Measurements from ENCODE around the gene ZNF761. TPM values are rescaled to one million over a fixed set of nuclear protein-coding genes. Genes with fewer than 3 reads are reported as not detected.
"Not testable (repeated sequence)": the region's sequence is repeated elsewhere in the genome, so short reads cannot be mapped to it uniquely, and the experiment has no call there.

ZNF761 gene
- polyA plus RNA-seq, 1 experiment = 5.6 TPM

GRCh38 chr19:53409505-53410204 is 22.1 kb upstream of the ZNF761 start:
- no peak for TF ChIP-seq CTCF (IDR thresholded peaks at IDR 0.05; ENCODE audit: insufficient read depth, low read depth, low read length)
- H3K36me3 ChIP-seq (ENCODE audit: control insufficient read depth, insufficient read depth, low read length) = peaks cover 8% of the 10 kb centered on the region
- ChIA-PET CTCF (no interaction called here), POLR2A (no interaction called here)
- no peak overlapping the region for H3K4me3 ChIP-seq (ENCODE audit: low read depth, low read length)
- DNase-seq (ENCODE audit: low read depth) = no peak
- H3K27me3 ChIP-seq (ENCODE audit: control insufficient read depth, insufficient read depth, low read length) = no peaks in the 10 kb centered on the region

GRCh38 chr19:53420520-53421315 is 11.1 kb upstream of the ZNF761 start:
- CTCF ChIA-PET; H3K27me3 ChIP-seq (ENCODE audit: control insufficient read depth, insufficient read depth, low read length); H3K4me3 ChIP-seq (ENCODE audit: low read depth, low read length); DNase-seq (ENCODE audit: low read depth); H3K36me3 ChIP-seq (ENCODE audit: control insufficient read depth, insufficient read depth, low read length); POLR2A ChIA-PET: not testable (repeated sequence)

- POLR2A ChIA-PET = no interaction called here
- H3K4me3 ChIP-seq (ENCODE audit: low read depth, low read length) = no peak overlapping the region
- TF ChIP-seq CTCF (IDR thresholded peaks at IDR 0.05; ENCODE audit: insufficient read depth, low read depth, low read length) = no peak
- no peak for DNase-seq (ENCODE audit: low read depth)
- H3K36me3 ChIP-seq (ENCODE audit: control insufficient read depth, insufficient read depth, low read length) = no peaks in the 10 kb centered on the region
- no peaks in the 10 kb centered on the region for H3K27me3 ChIP-seq (ENCODE audit: control insufficient read depth, insufficient read depth, low read length)
- CTCF ChIA-PET = no interaction called here
Measured at GRCh38 chr19:53422551-53422950, 9.2 kb upstream of the ZNF761 start.

GRCh38 chr19:53423074-53423473 is 8.7 kb upstream of the ZNF761 start:
- H3K4me3 ChIP-seq (ENCODE audit: low read depth, low read length); POLR2A ChIA-PET; DNase-seq (ENCODE audit: low read depth); H3K36me3 ChIP-seq (ENCODE audit: control insufficient read depth, insufficient read depth, low read length); H3K27me3 ChIP-seq (ENCODE audit: control insufficient read depth, insufficient read depth, low read length): not testable (repeated sequence)
- CTCF ChIA-PET = interaction anchor here (1.0 kb wide), 1 partner anchor 28 kb away, joined by 3 read pairs; the partner anchor contains the start of gene ZNF765

GRCh38 chr19:53423680-53424079 is 8.1 kb upstream of the ZNF761 start:
- CTCF ChIA-PET = interaction anchor here (1.0 kb wide), 1 partner anchor 29 kb away, joined by 3 read pairs; the partner anchor contains the start of gene ZNF765
- DNase-seq (ENCODE audit: low read depth); H3K27me3 ChIP-seq (ENCODE audit: control insufficient read depth, insufficient read depth, low read length); H3K4me3 ChIP-seq (ENCODE audit: low read depth, low read length); POLR2A ChIA-PET; H3K36me3 ChIP-seq (ENCODE audit: control insufficient read depth, insufficient read depth, low read length): not testable (repeated sequence)
- TF ChIP-seq CTCF (IDR thresholded peaks at IDR 0.05; ENCODE audit: insufficient read depth, low read depth, low read length) = peak; percentile 15; the same call in 1 of the 2 replicates

- Histone ChIP-seq H3K4me3 (ENCODE audit: low read depth, low read length) (no peak overlapping the region), H3K36me3 (ENCODE audit: control insufficient read depth, insufficient read depth, low read length) (no peaks in the 10 kb centered on the region), H3K27me3 (ENCODE audit: control insufficient read depth, insufficient read depth, low read length) (no peaks in the 10 kb centered on the region)
- ChIA-PET CTCF (interaction anchor here (0.5 to 1.7 kb wide), 14 partner anchors 9 to 1941 kb away, joined by 3 to 9 read pairs (median 3); no protein-coding TSS in a partner anchor), POLR2A (no interaction called here)
- no peak for DNase-seq (ENCODE audit: low read depth)
- TF ChIP-seq CTCF (IDR thresholded peaks at IDR 0.05; ENCODE audit: insufficient read depth, low read depth, low read length) = peak; percentile 80
Measured at GRCh38 chr19:53424968-53425597, 6.7 kb upstream of the ZNF761 start.
